ENCODE measurements around the gene FLOT1.

DNA sequence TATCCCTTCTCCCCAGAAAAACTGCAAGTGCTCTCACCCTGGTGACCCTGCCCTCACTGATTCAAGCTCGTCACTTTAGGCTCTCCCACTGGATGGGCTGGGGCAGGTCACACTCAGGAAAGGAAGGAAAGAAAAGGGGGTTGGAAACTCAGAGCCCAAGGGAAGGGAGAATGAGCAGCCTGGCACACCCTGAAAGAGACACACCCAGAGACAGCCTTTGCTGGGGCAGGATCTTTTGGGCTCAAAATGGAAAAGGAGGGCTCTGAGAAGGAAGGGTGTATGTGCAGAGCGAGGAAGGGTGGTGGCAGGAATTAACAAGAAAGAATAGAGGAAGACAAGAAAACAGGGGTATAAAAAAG, 58.5 kb downstream of the FLOT1 start:
- TF ChIP-seq, protein P1, sequence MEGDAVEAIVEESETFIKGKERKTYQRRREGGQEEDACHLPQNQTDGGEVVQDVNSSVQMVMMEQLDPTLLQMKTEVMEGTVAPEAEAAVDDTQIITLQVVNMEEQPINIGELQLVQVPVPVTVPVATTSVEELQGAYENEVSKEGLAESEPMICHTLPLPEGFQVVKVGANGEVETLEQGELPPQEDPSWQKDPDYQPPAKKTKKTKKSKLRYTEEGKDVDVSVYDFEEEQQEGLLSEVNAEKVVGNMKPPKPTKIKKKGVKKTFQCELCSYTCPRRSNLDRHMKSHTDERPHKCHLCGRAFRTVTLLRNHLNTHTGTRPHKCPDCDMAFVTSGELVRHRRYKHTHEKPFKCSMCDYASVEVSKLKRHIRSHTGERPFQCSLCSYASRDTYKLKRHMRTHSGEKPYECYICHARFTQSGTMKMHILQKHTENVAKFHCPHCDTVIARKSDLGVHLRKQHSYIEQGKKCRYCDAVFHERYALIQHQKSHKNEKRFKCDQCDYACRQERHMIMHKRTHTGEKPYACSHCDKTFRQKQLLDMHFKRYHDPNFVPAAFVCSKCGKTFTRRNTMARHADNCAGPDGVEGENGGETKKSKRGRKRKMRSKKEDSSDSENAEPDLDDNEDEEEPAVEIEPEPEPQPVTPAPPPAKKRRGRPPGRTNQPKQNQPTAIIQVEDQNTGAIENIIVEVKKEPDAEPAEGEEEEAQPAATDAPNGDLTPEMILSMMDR (IDR thresholded peaks at IDR 0.05), result no peak
- no peak for TF ChIP-seq EZH2 (IDR thresholded peaks at IDR 0.05; ENCODE audit: borderline replicate concordance, insufficient read depth, low read depth, low read length, poor library complexity, severe bottlenecking)

All from B cell (primary cell).